Gastrocnemius medialis (tissue), 4 donors: Measurements from ENCODE around the gene MTHFD2. TPM values are rescaled to one million over a fixed set of nuclear protein-coding genes. Genes with fewer than 3 reads are reported as not detected.

Experiments used
- ATAC-seq, 2 donors: fragments of 150-250 bp; one replicate each; pipeline ENCODE4 v1.9.1; 2016
- DNase-seq, 2 donors: peaks; one replicate each; pipeline ENCODE4 v3.0.0-alpha.2; 2019
- H3K27ac ChIP-seq, 4 donors: fragments of 200-600 bp; sonication (generic); 1 replicate in 1 of 4; 2 replicates in 3 of 4; pipeline ENCODE4 v1.5.1; 2016 to 2018; ENCODE audit warnings: mild to moderate bottlenecking in 2 of 4, moderate library complexity in 1 of 4
- H3K27me3 ChIP-seq, 3 donors: fragments of 200-600 bp; sonication (generic) in 2 of 3; 1 replicate in 1 of 3; 2 replicates in 2 of 3; pipeline versions ENCODE4 v1.5.1 to v1.6.0; 2016 to 2019; ENCODE audit warnings: mild to moderate bottlenecking in 1 of 3, moderate library complexity in 1 of 3
- H3K36me3 ChIP-seq, 2 donors: fragments of 200-600 bp; sonication (generic) in 1 of 2; one replicate each; pipeline ENCODE4 v1.5.1; 2017 to 2018
- H3K4me1 ChIP-seq, 2 donors: fragments of 200-600 bp; sonication (generic) in 1 of 2; one replicate each; pipeline ENCODE4 v1.5.1; 2016 to 2017; ENCODE audit warnings: mild to moderate bottlenecking in 2 of 2
- H3K4me3 ChIP-seq, 4 donors: fragments of 200-600 bp; sonication (generic) in 3 of 4; 1 replicate in 1 of 4; 2 replicates in 3 of 4; pipeline ENCODE4 v1.5.1; 2016 to 2019; ENCODE audit warnings: mild to moderate bottlenecking in 2 of 4
- H3K9me3 ChIP-seq, 3 donors: fragments of 200-600 bp; sonication (generic) in 2 of 3; 1 replicate in 1 of 3; 2 replicates in 2 of 3; pipeline ENCODE4 v1.5.1; 2016 to 2019
- CTCF ChIP-seq, 5 experiments: fragments of 450-650 bp in 3 of 5; fragments of 200-600 bp in 2 of 5; sonication (generic) in 2 of 5; IDR thresholded peaks in 4 of 5; conservative IDR thresholded peaks in 1 of 5; 1 replicate in 4 of 5; 2 replicates in 1 of 5; pipeline ENCODE4 v1.5.1; 2016 to 2019; ENCODE audit warnings: antibody characterized with exemption in 5 of 5, mild to moderate bottlenecking in 3 of 5, moderate library complexity in 3 of 5
- POLR2A ChIP-seq, 2 donors: fragments of 450-650 bp; IDR thresholded peaks; one replicate each; pipeline ENCODE4 v1.6.1; 2017; ENCODE audit warnings: antibody characterized with exemption in 2 of 2, mild to moderate bottlenecking in 2 of 2, moderate library complexity in 2 of 2
- in situ Hi-C, 4 donors: fragments of 200-750 bp; cut with MboI; loops; one replicate each; pipeline versions ENCODE4 v1.15.0 to v1.8.0; 2017; ENCODE audit warnings: low sequenced_read_pairs in 4 of 4
- intact Hi-C: fragments of 100-400 bp; cut with DNase I; formaldehyde crosslinking; loops from one replicate; pipeline ENCODE4 v1.15.1; 2023; ENCODE audit warnings: low total_unique reads
- total RNA-seq, 4 donors: library from RNA; depleted of rRNA; stranded (reverse); fragments of >200 nt; gene quantifications; one replicate each; pipeline versions ENCODE4 v1.1.0 to v1.2.3, GENCODE V29; 2016

Gene MTHFD2
- total RNA-seq, 4 donors from 2014 or later, result 29.0 to 53.5 (median 32.5) TPM

- H3K4me3 ChIP-seq, result no peak overlapping the region
- no peaks in the 10 kb centered on the region for H3K36me3 ChIP-seq
- no peaks in the 10 kb centered on the region for H3K27me3 ChIP-seq
- ATAC-seq (no peak), DNase-seq (no peak)
- in situ Hi-C loops, result no loop called here
- H3K9me3 ChIP-seq, result no peaks in the 10 kb centered on the region
- TF ChIP-seq POLR2A (IDR thresholded peaks at IDR 0.05) (no peak), CTCF (IDR thresholded peaks at IDR 0.05 in 4 of 5, conservative IDR thresholded peaks at IDR 0.05 in 1 of 5) (no peak)
- H3K4me1 ChIP-seq, result peaks cover under 1 to 2% of the 10 kb centered on the region in 2 donors
- intact Hi-C loops, result no loop called here
- no peak overlapping the region for H3K27ac ChIP-seq
These were observed 34.0 kb downstream of the MTHFD2 start for GRCh38 chr2:74232426-74232825.

- H3K36me3 ChIP-seq, result no peaks in the 10 kb centered on the region
- H3K27ac ChIP-seq, result no peak overlapping the region
- in situ Hi-C loops, result no loop called here
These were observed 35.2 kb downstream of the MTHFD2 start for GRCh38 chr2:74233648-74234047.

GRCh38 chr2:74235041-74235440 lies 36.6 kb downstream of the MTHFD2 start:
- H3K27ac ChIP-seq, result no peak overlapping the region
- no peaks in the 10 kb centered on the region for H3K27me3 ChIP-seq
- no peak overlapping the region for H3K4me3 ChIP-seq
- H3K36me3 ChIP-seq, result no peaks in the 10 kb centered on the region
- TF ChIP-seq CTCF (IDR thresholded peaks at IDR 0.05 in 4 of 5, conservative IDR thresholded peaks at IDR 0.05 in 1 of 5), result no peak
- no peak for TF ChIP-seq POLR2A (IDR thresholded peaks at IDR 0.05)
- no peaks in the 10 kb centered on the region for H3K4me1 ChIP-seq
- ATAC-seq (no peak), DNase-seq (no peak)
- no peaks in the 10 kb centered on the region for H3K9me3 ChIP-seq
- in situ Hi-C loops (no loop called here), intact Hi-C loops (no loop called here)

More at GRCh38 chr2:74233648-74234047, 35.2 kb downstream of the MTHFD2 start:
- DNase-seq, result no peak
- no peak overlapping the region for H3K4me3 ChIP-seq
- H3K9me3 ChIP-seq, result no peaks in the 10 kb centered on the region
- intact Hi-C loops, result no loop called here
- no peaks in the 10 kb centered on the region for H3K27me3 ChIP-seq
- TF ChIP-seq CTCF (IDR thresholded peaks at IDR 0.05 in 4 of 5, conservative IDR thresholded peaks at IDR 0.05 in 1 of 5), result no peak
- no peak for TF ChIP-seq POLR2A (IDR thresholded peaks at IDR 0.05)
- no peaks in the 10 kb centered on the region for H3K4me1 ChIP-seq
- ATAC-seq, result no peak

GRCh38 chr2:74238879-74239278 lies 40.5 kb downstream of the MTHFD2 start:
- DNase-seq, result no peak

More at GRCh38 chr2:74238879-74239278, 40.5 kb downstream of the MTHFD2 start:
- Histone ChIP-seq H3K9me3 (no peaks in the 10 kb centered on the region), H3K4me3 (no peak overlapping the region), H3K27ac (no peak overlapping the region), H3K4me1 (peaks cover 0 to 5% of the 10 kb centered on the region in 2 donors), H3K27me3 (no peaks in the 10 kb centered on the region), H3K36me3 (no peaks in the 10 kb centered on the region)
- in situ Hi-C loops, result no loop called here
- intact Hi-C loops, result no loop called here
- no peak for ATAC-seq
- TF ChIP-seq CTCF (IDR thresholded peaks at IDR 0.05 in 4 of 5, conservative IDR thresholded peaks at IDR 0.05 in 1 of 5) (no peak), POLR2A (IDR thresholded peaks at IDR 0.05) (no peak)
